GM19467 (cell line): ENCODE measurements around the gene LTA.
"Not testable (repeated sequence)": the region's sequence is repeated elsewhere in the genome, so short reads cannot be mapped to it uniquely, and the experiment has no call there.

Source experiments
- ATAC-seq: cut with Tn5 transposase; IDR thresholded peaks from one replicate; pipeline ENCODE4 v1.9.1; 2021; ENCODE audit warnings: mild to moderate bottlenecking, moderate library complexity; ENCODE audit not compliant: unreplicated experiment

Gene LTA

GRCh38 chr6:31541658-31542521 is 30.2 kb upstream of the LTA start, which contains the start of gene DDX39B:
Gene DDX39B, minus strand, starts transcription at chr6:31542003. Its CDS starts 1,471 bp downstream, at chr6:31540532.
- ATAC-seq, result peak; percentile 51

- ATAC-seq, result no peak
These were observed 28.4 kb upstream of the LTA start for GRCh38 chr6:31543639-31544038.

GRCh38 chr6:31544676-31545075 is 27.4 kb upstream of the LTA start:
- no peak for ATAC-seq

- ATAC-seq, result no peak
These were observed 26.8 kb upstream of the LTA start for GRCh38 chr6:31545291-31545690.

GRCh38 chr6:31546339-31546957 is 25.6 kb upstream of the LTA start, which contains the start of gene ATP6V1G2:
Gene ATP6V1G2, minus strand, starts transcription at chr6:31546608. Its CDS starts 49 bp downstream, at chr6:31546559.
- peak; percentile 38 for ATAC-seq

GRCh38 chr6:31546958-31547726 is 24.9 kb upstream of the LTA start, which contains the start of gene NFKBIL1:
Gene NFKBIL1, plus strand, starts transcription at chr6:31547608. Its CDS starts 87 bp downstream, at chr6:31547695.
- peak; percentile 57 for ATAC-seq

- ATAC-seq, result no peak
These were observed 24.2 kb upstream of the LTA start for GRCh38 chr6:31547727-31548543.

- ATAC-seq, result no peak
These were observed 23.6 kb upstream of the LTA start for GRCh38 chr6:31548544-31548873.

GRCh38 chr6:31551371-31551770 is 20.7 kb upstream of the LTA start:
- not testable (repeated sequence) for ATAC-seq

GRCh38 chr6:31556307-31556706 is 15.8 kb upstream of the LTA start:
- ATAC-seq, result no peak

- no peak for ATAC-seq
These were observed 14.4 kb upstream of the LTA start for GRCh38 chr6:31557443-31558317.

GRCh38 chr6:31558318-31558625 is 13.8 kb upstream of the LTA start:
- ATAC-seq, result no peak

- no peak for ATAC-seq
These were observed 13.2 kb upstream of the LTA start for GRCh38 chr6:31558631-31559500.

GRCh38 chr6:31559606-31559957 is 12.5 kb upstream of the LTA start:
- ATAC-seq, result no peak

- peak; percentile 54 for ATAC-seq
These were observed 12.0 kb upstream of the LTA start for GRCh38 chr6:31559958-31560696.

GRCh38 chr6:31560697-31561058 is 11.4 kb upstream of the LTA start:
- ATAC-seq, result no peak

GRCh38 chr6:31567531-31568370 is 4.3 kb upstream of the LTA start:
- no peak for ATAC-seq
